ENCODE results near the gene AP3B1. TPM values are rescaled to one million over a fixed set of nuclear protein-coding genes. Genes with fewer than 3 reads are reported as not detected.

Gene AP3B1
- total and polyA plus RNA-seq, 12 donors: 20.0 to 28.3 (median 23.4) TPM

GRCh38 chr5:78095125-78095524 lies 199.4 kb downstream of the AP3B1 start:
- Histone ChIP-seq H3K9me3 (no peaks in the 10 kb centered on the region), H3K36me3 (peaks cover 0 to 65% (median 11%) of the 10 kb centered on the region in 9 donors), H3K4me3 (no peak overlapping the region), H3K4me1 (no peaks in the 10 kb centered on the region), H3K27me3 (no peaks in the 10 kb centered on the region), H3K27ac (no peak overlapping the region)
- DNase-seq (no peak), ATAC-seq (no peak)
- intact Hi-C loops (cut with DNase I): no loop called here
- TF ChIP-seq CTCF (IDR thresholded peaks at IDR 0.05): no peak

- DNase-seq: no peak
- 97 to 98% methylated on average over 1 of the region's 1 CpG for WGBS, 2 donors
- no peaks in the 10 kb centered on the region for H3K9me3 ChIP-seq
- H3K4me1 ChIP-seq: no peaks in the 10 kb centered on the region
- H3K4me3 ChIP-seq: no peak overlapping the region
- ATAC-seq: no peak
- intact Hi-C loops (cut with DNase I): no loop called here
- no peaks in the 10 kb centered on the region for H3K27me3 ChIP-seq
- no peak for TF ChIP-seq CTCF (IDR thresholded peaks at IDR 0.05)
- no peak overlapping the region for H3K27ac ChIP-seq
- H3K36me3 ChIP-seq: peaks cover 0 to 83% (median 11%) of the 10 kb centered on the region in 9 donors
These were observed 204.5 kb downstream of the AP3B1 start for GRCh38 chr5:78090002-78090401.

GRCh38 chr5:78078858-78079257 lies 215.6 kb downstream of the AP3B1 start:
- no peaks in the 10 kb centered on the region for H3K9me3 ChIP-seq
- H3K27ac ChIP-seq: no peak overlapping the region
- peaks cover 0 to 6% (median 0%) of the 10 kb centered on the region in 9 donors for H3K36me3 ChIP-seq
- ATAC-seq: no peak
- H3K27me3 ChIP-seq: no peaks in the 10 kb centered on the region
- no peaks in the 10 kb centered on the region for H3K4me1 ChIP-seq
- intact Hi-C loops (cut with DNase I): no loop called here
- TF ChIP-seq CTCF (IDR thresholded peaks at IDR 0.05): no peak
- DNase-seq: no peak
- H3K4me3 ChIP-seq: no peak overlapping the region

DNA sequence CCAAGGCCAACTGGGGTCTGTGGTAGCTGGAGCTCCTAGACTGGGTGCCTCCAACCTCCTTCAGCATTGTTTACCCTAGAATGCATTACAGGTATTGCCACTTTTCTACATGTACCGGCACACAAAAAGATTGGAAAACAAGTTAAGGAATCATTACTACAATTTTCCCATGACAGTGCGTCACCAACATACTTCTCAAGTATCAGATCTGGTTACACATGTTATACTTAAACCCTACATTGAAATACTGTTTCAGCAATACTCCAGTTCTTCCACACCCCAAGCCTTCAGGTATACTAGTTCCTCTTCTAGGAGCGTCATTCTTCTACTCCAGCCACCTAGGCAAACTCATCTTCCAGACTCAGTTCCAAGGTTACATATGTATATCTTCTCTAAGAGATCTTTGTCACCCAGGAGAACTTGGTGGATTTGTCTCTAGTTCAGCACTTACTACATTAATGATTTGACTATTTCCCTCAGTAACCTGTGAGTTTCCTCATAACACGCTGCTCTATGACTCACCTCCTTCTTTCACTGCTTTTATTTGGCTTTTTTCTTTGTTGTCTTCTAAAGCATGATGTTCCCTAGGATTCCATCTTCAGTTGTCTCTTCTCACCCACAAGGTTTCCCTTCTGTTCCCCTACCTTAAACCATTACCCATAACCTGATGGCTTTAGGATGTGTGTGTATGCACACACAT lies 217.0 kb downstream of the AP3B1 start:
- 98 to 99% methylated on average over 4 of the region's 4 CpGs for WGBS, 2 donors

More for the DNA sequence above, 217.0 kb downstream of the AP3B1 start:
- H3K27ac ChIP-seq: no peak overlapping the region
- no peak for DNase-seq
- no peak overlapping the region for H3K4me3 ChIP-seq
- TF ChIP-seq CTCF (IDR thresholded peaks at IDR 0.05): no peak
- H3K9me3 ChIP-seq: no peaks in the 10 kb centered on the region
- no peaks in the 10 kb centered on the region for H3K36me3 ChIP-seq
- no peaks in the 10 kb centered on the region for H3K4me1 ChIP-seq
- no peak for ATAC-seq
- H3K27me3 ChIP-seq: no peaks in the 10 kb centered on the region
- intact Hi-C loops (cut with DNase I): no loop called here
